NCI-H510A (cell line): ENCODE results near the gene DHRS2.
"Not testable (repeated sequence)": the region's sequence is repeated elsewhere in the genome, so short reads cannot be mapped to it uniquely, and the experiment has no call there.

ENCODE experiments used
- DNase-seq: peaks from one replicate; lab custom pipeline; 2025; lab: John Stamatoyannopoulos, UW

The DHRS2 gene

GRCh38 chr14:23633160-23633701 is 2.9 kb upstream of the DHRS2 start:
- no peak for DNase-seq

- not testable (repeated sequence) for DNase-seq
These were observed 1.3 kb upstream of the DHRS2 start for GRCh38 chr14:23634698-23635412.

GRCh38 chr14:23637312-23637654 is 1.1 kb downstream of the DHRS2 start:
- DNase-seq = not testable (repeated sequence)

- not testable (repeated sequence) for DNase-seq
These were observed 1.7 kb downstream of the DHRS2 start for GRCh38 chr14:23637655-23638413.

- no peak for DNase-seq
These were observed 2.4 kb downstream of the DHRS2 start for GRCh38 chr14:23638414-23639047.

GRCh38 chr14:23639048-23639890 is 3.1 kb downstream of the DHRS2 start:
- DNase-seq = no peak

GRCh38 chr14:23639891-23640523 is 3.8 kb downstream of the DHRS2 start:
- DNase-seq = no peak

GRCh38 chr14:23640524-23641141 is 4.5 kb downstream of the DHRS2 start:
- no peak for DNase-seq

GRCh38 chr14:23641180-23641914 is 5.2 kb downstream of the DHRS2 start:
- no peak for DNase-seq

GRCh38 chr14:23641915-23642588 is 5.9 kb downstream of the DHRS2 start:
- DNase-seq = no peak

- DNase-seq = no peak
These were observed 7.5 kb downstream of the DHRS2 start for GRCh38 chr14:23643533-23644194.

- DNase-seq = no peak
These were observed 8.2 kb downstream of the DHRS2 start for GRCh38 chr14:23644195-23644918.

- DNase-seq = no peak
These were observed 8.8 kb downstream of the DHRS2 start for GRCh38 chr14:23644919-23645336.

- no peak for DNase-seq
These were observed 9.3 kb downstream of the DHRS2 start for GRCh38 chr14:23645504-23645811.

GRCh38 chr14:23645812-23646647 is 9.9 kb downstream of the DHRS2 start:
- DNase-seq = no peak

- no peak for DNase-seq
These were observed 10.7 kb downstream of the DHRS2 start for GRCh38 chr14:23646648-23647549.

GRCh38 chr14:23647619-23648018 is 11.5 kb downstream of the DHRS2 start:
- DNase-seq = no peak
